HG03469 (cell line): ENCODE measurements around the gene NCF2.
"Not testable (repeated sequence)": the region's sequence is repeated elsewhere in the genome, so short reads cannot be mapped to it uniquely, and the experiment has no call there.

Source experiments
- ATAC-seq: cut with Tn5 transposase; IDR thresholded peaks from one replicate; pipeline ENCODE4 v1.9.1; 2021; ENCODE audit warnings: mild to moderate bottlenecking, moderate library complexity, moderate number of reproducible peaks; ENCODE audit not compliant: unreplicated experiment

Gene NCF2

GRCh38 chr1:183590244-183591191 is at the start of gene NCF2:
TSS of gene NCF2 (minus strand) at chr1:183590459. CDS start at chr1:183590329, 130 bp downstream.
- peak; percentile 63 for ATAC-seq

GRCh38 chr1:183638649-183639387 is 48.6 kb upstream of the NCF2 start:
- ATAC-seq: no peak

GRCh38 chr1:183636783-183637182 is 46.5 kb upstream of the NCF2 start:
- no peak for ATAC-seq

- ATAC-seq: no peak
Observed at GRCh38 chr1:183636334-183636682, 46.0 kb upstream of the NCF2 start.

GRCh38 chr1:183635606-183636333 is 45.5 kb upstream of the NCF2 start, which contains the start of gene ARPC5:
TSS of gene ARPC5 (minus strand) at chr1:183635783. CDS start at chr1:183635659, 124 bp downstream.
- ATAC-seq: peak; percentile 59

GRCh38 chr1:183635099-183635605 is 44.9 kb upstream of the NCF2 start:
- ATAC-seq: no peak

GRCh38 chr1:183634429-183635065 is 44.3 kb upstream of the NCF2 start:
- no peak for ATAC-seq

GRCh38 chr1:183633676-183634343 is 43.6 kb upstream of the NCF2 start:
- ATAC-seq: peak; percentile 52

GRCh38 chr1:183632964-183633363 is 42.7 kb upstream of the NCF2 start:
- ATAC-seq: no peak

- ATAC-seq: no peak
Observed at GRCh38 chr1:183632114-183632513, 41.9 kb upstream of the NCF2 start.

- ATAC-seq: no peak
Observed at GRCh38 chr1:183630748-183631147, 40.5 kb upstream of the NCF2 start.

GRCh38 chr1:183628537-183628936 is 38.3 kb upstream of the NCF2 start:
- ATAC-seq: no peak

GRCh38 chr1:183626236-183626635 is 36.0 kb upstream of the NCF2 start:
- ATAC-seq: not testable (repeated sequence)

GRCh38 chr1:183622884-183623785 is 32.9 kb upstream of the NCF2 start:
- peak; percentile 76 for ATAC-seq

GRCh38 chr1:183622013-183622412 is 31.8 kb upstream of the NCF2 start:
- ATAC-seq: no peak

- no peak for ATAC-seq
Observed at GRCh38 chr1:183620311-183620710, 30.1 kb upstream of the NCF2 start.

GRCh38 chr1:183619781-183620180 is 29.5 kb upstream of the NCF2 start:
- ATAC-seq: no peak

- not testable (repeated sequence) for ATAC-seq
Observed at GRCh38 chr1:183618202-183618601, 27.9 kb upstream of the NCF2 start.

GRCh38 chr1:183612975-183613374 is 22.7 kb upstream of the NCF2 start:
- not testable (repeated sequence) for ATAC-seq
